Osteoblast (primary cell): ENCODE data around the gene NRDC. TPM values are rescaled to one million over a fixed set of nuclear protein-coding genes. Genes with fewer than 3 reads are reported as not detected.

Experiments used
- DNase-seq: peaks from one replicate; pipeline ENCODE4 v3.0.0; 2011; ENCODE audit warnings: low spot score, mixed read lengths; ENCODE audit not compliant: insufficient read length; ENCODE audit errors: missing footprints
- H2AFZ ChIP-seq: 2 replicates; pipeline ENCODE4 v1.6.0; 2011; ENCODE audit warnings: mild to moderate bottlenecking, low read length
- H3K27ac ChIP-seq: 2 replicates; pipeline ENCODE4 v1.5.1; 2011; ENCODE audit warnings: mild to moderate bottlenecking, low read depth, low read length, moderate library complexity
- H3K27me3 ChIP-seq: 2 replicates; pipeline ENCODE4 v1.6.0; 2012; ENCODE audit warnings: mild to moderate bottlenecking, control low read depth, inconsistent platforms, low read length, moderate library complexity; ENCODE audit not compliant: insufficient read depth
- H3K36me3 ChIP-seq: 2 replicates; pipeline ENCODE4 v1.5.1; 2011; ENCODE audit warnings: mild to moderate bottlenecking, low read length, control low read depth, moderate library complexity; ENCODE audit not compliant: insufficient read depth
- H3K4me1 ChIP-seq: 2 replicates; pipeline ENCODE4 v1.5.1; 2011; ENCODE audit warnings: mild to moderate bottlenecking, low read length, control low read depth, moderate library complexity; ENCODE audit not compliant: insufficient read depth
- H3K4me2 ChIP-seq: 2 replicates; pipeline ENCODE4 v1.6.0; 2011; ENCODE audit warnings: mild to moderate bottlenecking, low read length; ENCODE audit not compliant: insufficient read depth
- H3K4me3 ChIP-seq: fragments of 200-600 bp; sonication (generic); 3 replicates; pipeline ENCODE4 v1.5.1; 2012; ENCODE audit warnings: mild to moderate bottlenecking, low read length, inconsistent platforms; ENCODE audit not compliant: insufficient read depth
- H3K79me2 ChIP-seq: 2 replicates; pipeline ENCODE4 v1.6.0; 2012; ENCODE audit warnings: mild to moderate bottlenecking, low read length, control low read depth, inconsistent platforms; ENCODE audit not compliant: insufficient read depth
- H3K9me3 ChIP-seq: 2 replicates; pipeline ENCODE4 v1.5.1; 2011; ENCODE audit warnings: low read depth, low read length, control low read depth
- H4K20me1 ChIP-seq: 2 replicates; pipeline ENCODE4 v1.6.0; 2012; ENCODE audit warnings: mild to moderate bottlenecking, low read length, control low read depth; ENCODE audit not compliant: insufficient read depth
- CTCF ChIP-seq: IDR thresholded peaks from 2 replicates; pipeline ENCODE4 v1.5.1; 2011; ENCODE audit warnings: mild to moderate bottlenecking, low read depth, low read length, moderate library complexity; ENCODE audit errors: extremely low read depth
- total RNA-seq: library from RNA; depleted of rRNA; stranded (reverse); fragments of >200 nt; gene quantifications from 2 replicates; pipeline ENCODE4 v1.2.3, GENCODE V29; 2012

NRDC gene
- total RNA-seq, 1 donor: 81.4 TPM

GRCh38 chr1:51818487-51818886, 60.0 kb downstream of the NRDC start:
- peaks cover 53% of the 10 kb centered on the region for H3K36me3 ChIP-seq
- no peak overlapping the region for H3K4me2 ChIP-seq
- TF ChIP-seq CTCF: no peak
- no peak overlapping the region for H3K4me3 ChIP-seq
- no peaks in the 10 kb centered on the region for H3K9me3 ChIP-seq
- no peaks in the 10 kb centered on the region for H4K20me1 ChIP-seq
- H3K4me1 ChIP-seq: no peaks in the 10 kb centered on the region
- no peak for DNase-seq
- no peaks in the 10 kb centered on the region for H3K79me2 ChIP-seq
- H2AFZ ChIP-seq: no peak overlapping the region
- H3K27ac ChIP-seq: no peak overlapping the region
- H3K27me3 ChIP-seq: no peaks in the 10 kb centered on the region

- DNase-seq: no peak
- Histone ChIP-seq H3K27me3 (no peaks in the 10 kb centered on the region), H3K4me3 (no peak overlapping the region), H3K4me2 (no peak overlapping the region), H3K4me1 (no peaks in the 10 kb centered on the region), H3K79me2 (no peaks in the 10 kb centered on the region), H2AFZ (no peak overlapping the region), H3K27ac (no peak overlapping the region), H3K9me3 (no peaks in the 10 kb centered on the region), H4K20me1 (no peaks in the 10 kb centered on the region), H3K36me3 (peaks cover 62% of the 10 kb centered on the region)
- no peak for TF ChIP-seq CTCF
Observed at GRCh38 chr1:51814513-51814912, 64.0 kb downstream of the NRDC start.

- Histone ChIP-seq H4K20me1 (no peaks in the 10 kb centered on the region), H3K4me2 (no peak overlapping the region), H3K36me3 (peaks cover 57% of the 10 kb centered on the region), H3K79me2 (no peaks in the 10 kb centered on the region), H3K27me3 (no peaks in the 10 kb centered on the region), H3K4me3 (no peak overlapping the region), H3K27ac (no peak overlapping the region), H2AFZ (no peak overlapping the region), H3K9me3 (no peaks in the 10 kb centered on the region), H3K4me1 (no peaks in the 10 kb centered on the region)
- TF ChIP-seq CTCF: no peak
- DNase-seq: no peak
Observed at GRCh38 chr1:51799372-51799771, 79.2 kb downstream of the NRDC start.

- no peaks in the 10 kb centered on the region for H3K9me3 ChIP-seq
Observed at GRCh38 chr1:51794868-51795267, 83.7 kb downstream of the NRDC start.

More at GRCh38 chr1:51794868-51795267, 83.7 kb downstream of the NRDC start:
- H3K4me1 ChIP-seq: peaks cover 12% of the 10 kb centered on the region
- no peak overlapping the region for H3K4me2 ChIP-seq
- no peak for DNase-seq
- H3K27ac ChIP-seq: no peak overlapping the region
- no peaks in the 10 kb centered on the region for H4K20me1 ChIP-seq
- H2AFZ ChIP-seq: no peak overlapping the region
- H3K4me3 ChIP-seq: no peak overlapping the region
- H3K36me3 ChIP-seq: peaks cover 77% of the 10 kb centered on the region
- TF ChIP-seq CTCF: no peak
- H3K27me3 ChIP-seq: no peaks in the 10 kb centered on the region
- H3K79me2 ChIP-seq: no peaks in the 10 kb centered on the region
